Stimulated activated CD8-positive, alpha-beta memory T cell treated with anti-CD3 and anti-CD28 coated beads, Interleukin-2, amount 100 ng/mL, for 48 hours (primary cell): ENCODE measurements around the gene NINJ1.
A peak's percentile ranks its signal among the peaks of the same experiment; 100 is the strongest.
"Not testable (repeated sequence)": the region's sequence is repeated elsewhere in the genome, so short reads cannot be mapped to it uniquely, and the experiment has no call there.

Source experiments
- DNase-seq, 2 donors: peaks; one replicate each; pipeline ENCODE4 v3.0.0-alpha.2; 2020; ENCODE audit warnings: low read depth in 2 of 2

The NINJ1 gene

GRCh38 chr9:93159601-93160471 is 25.8 kb upstream of the NINJ1 start:
- DNase-seq, result peak; percentile 60 to 70

GRCh38 chr9:93156475-93157008 is 22.5 kb upstream of the NINJ1 start:
- peak in 1 of 2 donors; percentile 30 for DNase-seq

- DNase-seq, result no peak
Observed at GRCh38 chr9:93155716-93156474, 21.8 kb upstream of the NINJ1 start.

- DNase-seq, result no peak
Observed at GRCh38 chr9:93154293-93154903, 20.3 kb upstream of the NINJ1 start.

GRCh38 chr9:93151097-93151784 is 17.2 kb upstream of the NINJ1 start:
- DNase-seq, result no peak

- DNase-seq, result no peak
Observed at GRCh38 chr9:93149361-93149760, 15.3 kb upstream of the NINJ1 start.

GRCh38 chr9:93148721-93149120 is 14.7 kb upstream of the NINJ1 start:
- no peak for DNase-seq

GRCh38 chr9:93147632-93148031 is 13.6 kb upstream of the NINJ1 start:
- no peak for DNase-seq

- not testable (repeated sequence) for DNase-seq
Observed at GRCh38 chr9:93146696-93147095, 12.6 kb upstream of the NINJ1 start.

GRCh38 chr9:93143830-93144530 is 9.9 kb upstream of the NINJ1 start:
- no peak for DNase-seq

- DNase-seq, result no peak
Observed at GRCh38 chr9:93141771-93142483, 7.9 kb upstream of the NINJ1 start.

GRCh38 chr9:93139365-93140182 is 5.5 kb upstream of the NINJ1 start:
- no peak for DNase-seq

- DNase-seq, result no peak
Observed at GRCh38 chr9:93138171-93138764, 4.2 kb upstream of the NINJ1 start.

GRCh38 chr9:93137362-93137761 is 3.3 kb upstream of the NINJ1 start:
- no peak for DNase-seq

- DNase-seq, result no peak
Observed at GRCh38 chr9:93136011-93136440, 2.0 kb upstream of the NINJ1 start.

GRCh38 chr9:93134740-93135444 is 841 bp upstream of the NINJ1 start:
- DNase-seq, result no peak

- DNase-seq, result peak; percentile 52 to 64
Observed at GRCh38 chr9:93133681-93134014, 403 bp downstream of the NINJ1 start.

GRCh38 chr9:93132946-93133680 is 938 bp downstream of the NINJ1 start:
- DNase-seq, result no peak
